HepG2 (cell line): ENCODE data around the gene CNEP1R1.

Experiments
- MXI1 ChIP-seq: IDR thresholded peaks from 3 replicates; pipeline ENCODE4 v1.6.1; 2012; ENCODE audit warnings: low read depth, low read length, inconsistent platforms, borderline replicate concordance
- NFE2L1 ChIP-seq: sonication (generic); formaldehyde crosslinking; IDR thresholded peaks from 2 replicates; pipeline ENCODE4 v1.4.0; 2020; ENCODE audit warnings: missing genetic modification reagents, mild to moderate bottlenecking, borderline replicate concordance
- RFX5 ChIP-seq: IDR thresholded peaks from 2 replicates; pipeline ENCODE4 v1.6.1; 2011; ENCODE audit warnings: low read depth, low read length, improper control_type of control experiment

- TF ChIP-seq NFE2L1 (no peak), RFX5 (no peak), MXI1 (no peak)
Measured at GRCh38 chr16:50086176-50086575, 61.2 kb downstream of the CNEP1R1 start.
